HL-60/S4 treated with retinoic acid at 250 ng/mL for 4 days and 3 days (cell line): ENCODE results near the gene SAMD9L.
"Not testable (repeated sequence)": the region's sequence is repeated elsewhere in the genome, so short reads cannot be mapped to it uniquely, and the experiment has no call there.

ENCODE experiments used
- in situ Hi-C: fragments of 300-500 bp; cut with MboI; formaldehyde crosslinking; loops from 2 replicates; pipeline ENCODE4 v1.7.0; 2022; ENCODE audit warnings: low sequenced_read_pairs

The SAMD9L gene

DNA sequence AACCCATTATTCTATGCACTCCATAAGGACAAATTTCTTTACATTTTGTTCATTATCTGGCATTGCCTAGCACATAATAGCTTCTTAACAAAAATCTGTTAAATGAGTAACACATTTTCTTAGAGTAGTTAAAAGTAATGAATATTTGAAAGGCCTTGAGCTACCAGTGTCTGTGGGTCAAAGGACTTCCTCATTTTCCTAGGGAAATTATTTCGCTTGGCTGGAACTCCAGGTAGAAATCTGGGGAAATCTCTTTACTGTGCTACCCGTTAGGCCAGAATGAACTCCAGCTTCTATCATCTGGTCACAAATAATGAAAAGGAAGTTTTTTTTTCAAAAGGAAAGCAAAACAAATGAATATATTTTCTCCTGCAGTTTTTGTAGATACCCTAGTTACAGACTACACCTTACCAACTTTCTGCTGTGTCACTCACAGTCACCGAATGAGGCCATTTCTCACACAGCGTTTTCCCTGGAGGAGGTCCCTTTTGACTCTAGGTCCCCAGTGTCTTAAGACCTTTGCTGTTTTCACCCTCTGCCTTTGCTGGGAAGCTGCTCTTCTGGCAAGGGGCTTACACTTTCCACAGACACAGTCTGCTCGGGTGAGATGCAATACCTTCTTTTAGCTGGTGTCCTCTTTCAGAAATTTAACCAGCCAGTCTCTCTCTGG, 1.6 kb downstream of the SAMD9L start:
- in situ Hi-C loops = no loop called here

DNA sequence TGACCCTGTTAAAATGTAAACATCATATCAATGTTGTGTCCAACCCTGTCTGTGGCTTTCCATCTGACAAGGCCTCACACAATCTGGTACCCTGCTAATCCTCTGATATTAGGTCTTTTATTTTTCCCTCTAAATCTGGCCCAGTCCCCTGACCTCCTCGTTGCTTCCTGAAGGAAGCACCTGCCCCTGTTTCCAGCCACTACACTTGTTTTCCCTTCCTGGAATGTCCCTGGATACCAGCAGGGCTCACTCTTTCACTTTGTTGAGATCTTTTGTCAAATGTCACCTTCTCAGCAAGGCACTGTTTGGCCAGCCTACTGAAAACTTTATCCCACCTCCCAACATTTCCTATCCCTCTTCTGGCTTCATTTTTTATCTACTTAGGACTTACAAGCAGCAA, 2.1 kb downstream of the SAMD9L start:
- in situ Hi-C loops = no loop called here

DNA sequence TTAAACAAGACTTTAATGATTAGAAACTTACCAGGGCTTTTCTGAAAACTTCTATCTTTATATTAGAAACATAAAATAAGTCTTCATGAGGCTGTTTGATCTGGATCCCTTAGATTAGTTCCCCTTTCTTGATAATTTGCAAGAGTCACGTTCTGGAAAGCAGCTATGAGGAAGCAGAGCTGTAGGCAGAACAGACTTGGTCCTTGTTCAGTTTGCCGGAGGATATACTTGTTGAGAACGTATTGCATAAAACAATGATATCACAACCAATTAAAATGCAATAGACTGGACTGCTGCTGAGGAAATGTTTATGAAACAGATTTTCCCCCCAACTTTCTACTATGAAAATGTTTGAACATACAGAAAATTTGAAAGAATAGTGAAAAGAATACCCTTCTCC, 2.8 kb downstream of the SAMD9L start:
- in situ Hi-C loops = no loop called here

DNA sequence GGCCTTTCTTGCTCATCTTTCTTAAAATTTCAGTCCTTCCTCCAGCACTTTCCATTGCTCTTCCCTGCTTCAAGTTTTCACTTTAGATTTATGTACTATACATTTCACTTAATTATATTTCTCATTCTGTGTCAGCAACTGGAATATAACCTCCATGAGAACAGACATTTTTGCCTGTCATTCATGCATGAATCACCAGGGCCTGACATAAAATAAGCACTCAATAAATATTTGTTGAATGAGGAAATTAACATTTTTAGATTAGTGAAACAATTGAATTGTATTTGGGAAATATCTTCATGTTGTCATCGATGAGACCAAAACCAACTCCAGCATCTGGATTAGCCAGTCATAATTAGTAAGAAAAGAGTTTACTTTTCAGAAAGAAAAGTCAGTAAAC, 6.1 kb downstream of the SAMD9L start:
- in situ Hi-C loops = no loop called here

DNA sequence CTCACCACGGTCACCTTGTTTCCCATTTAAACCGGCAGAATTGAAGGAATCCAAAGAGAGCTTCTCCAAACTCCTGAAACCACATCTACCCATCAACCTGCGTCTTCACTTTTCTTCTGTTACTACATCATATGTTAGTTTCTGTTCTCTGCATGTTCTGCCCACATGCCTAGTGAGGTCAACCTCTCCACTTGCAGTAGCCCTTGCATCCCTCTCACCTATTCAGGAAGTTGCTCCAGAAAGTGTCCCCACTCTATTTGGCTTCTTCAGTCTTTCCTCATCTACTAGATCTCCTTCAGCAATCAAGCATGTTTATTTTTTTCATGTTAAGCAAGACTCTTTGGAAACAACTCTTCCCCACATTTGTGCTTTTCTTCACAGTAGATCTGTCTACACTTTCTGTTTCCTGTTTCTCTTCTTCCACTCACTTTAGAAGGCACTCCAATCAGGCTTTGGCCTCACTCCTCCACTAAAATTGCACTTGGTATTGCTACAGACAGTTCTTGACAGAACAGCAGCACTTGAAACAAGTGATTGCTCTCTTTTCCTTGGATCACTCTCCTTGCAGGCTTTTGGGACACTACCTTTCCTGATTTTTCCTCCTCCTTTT, 7.5 kb downstream of the SAMD9L start:
- in situ Hi-C loops = no loop called here

DNA sequence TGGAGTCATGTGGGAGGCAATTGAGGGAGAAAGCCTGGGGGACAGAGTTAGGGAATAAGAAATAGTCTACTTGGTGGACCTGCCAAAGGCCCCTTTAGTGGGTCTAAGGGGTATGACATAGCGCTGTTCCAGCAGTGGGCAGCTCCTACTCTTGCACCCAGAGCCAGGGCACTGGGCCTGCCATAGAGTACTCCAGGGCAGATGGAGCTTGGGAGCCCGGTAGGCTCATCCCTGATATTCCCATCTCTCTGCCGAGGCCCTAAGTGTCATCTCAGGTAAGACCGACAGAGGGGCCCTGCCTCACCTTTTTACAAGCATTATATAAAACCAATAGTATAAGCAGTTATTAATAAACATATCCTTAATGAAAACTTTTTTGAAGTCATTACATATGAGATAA, 9.6 kb downstream of the SAMD9L start:
- in situ Hi-C loops = no loop called here

DNA sequence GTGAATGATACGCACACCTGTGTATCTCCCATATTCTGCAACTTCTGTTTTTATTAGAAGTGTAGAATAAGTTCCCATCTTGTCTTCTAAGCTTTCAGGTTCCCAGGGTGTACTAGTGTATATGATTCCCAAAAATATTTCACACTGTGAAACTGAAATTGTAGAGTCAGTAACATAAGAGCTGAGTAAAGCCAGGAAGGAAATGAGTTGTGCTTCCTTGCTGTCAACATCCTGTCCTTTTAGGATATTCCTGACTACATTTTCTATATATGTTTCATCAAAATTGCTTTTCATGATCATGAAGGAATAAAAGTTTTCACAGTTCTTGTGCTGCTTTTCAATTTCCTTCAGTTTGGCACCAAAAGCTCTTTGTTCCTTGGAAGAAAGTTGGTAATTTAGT, 15.2 kb downstream of the SAMD9L start:
- in situ Hi-C loops = no loop called here

DNA sequence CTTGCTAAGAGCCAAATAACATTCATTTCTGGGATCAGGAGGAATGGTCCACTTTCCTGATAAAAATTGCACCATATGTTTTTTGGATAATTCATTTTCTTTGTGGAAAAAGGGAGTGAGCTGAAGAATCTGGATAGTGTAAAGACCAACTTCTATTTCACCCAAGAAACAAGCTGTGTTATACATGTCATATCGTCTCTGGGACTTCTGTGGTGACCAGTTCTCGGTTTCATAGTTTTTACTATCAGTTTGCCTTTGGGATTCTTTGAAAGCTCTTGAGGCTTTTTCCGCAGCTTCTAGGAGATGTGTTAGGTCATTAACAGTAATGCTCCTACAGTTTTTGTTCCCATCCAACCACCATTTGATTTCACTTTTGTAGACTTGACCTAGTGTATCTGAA, 16.0 kb downstream of the SAMD9L start:
- in situ Hi-C loops = no loop called here

DNA sequence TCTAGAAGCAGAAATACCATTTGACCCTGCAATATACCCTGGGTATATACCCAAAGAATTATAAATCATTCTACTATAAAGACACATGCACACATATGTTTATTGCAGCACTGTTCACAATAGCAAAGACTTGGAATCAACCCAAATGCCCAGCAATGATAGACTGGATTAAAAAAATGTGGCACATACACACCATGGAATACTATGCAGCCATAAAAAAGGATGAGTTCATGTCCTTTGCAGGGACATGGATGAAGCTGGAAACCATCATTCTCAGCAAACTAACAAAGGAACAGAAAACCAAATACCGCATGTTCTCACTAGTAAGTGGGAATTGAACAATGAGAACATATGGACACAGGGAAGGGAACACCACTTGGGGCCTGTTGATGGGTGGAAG, 21.2 kb downstream of the SAMD9L start:
- in situ Hi-C loops = not testable (repeated sequence)

DNA sequence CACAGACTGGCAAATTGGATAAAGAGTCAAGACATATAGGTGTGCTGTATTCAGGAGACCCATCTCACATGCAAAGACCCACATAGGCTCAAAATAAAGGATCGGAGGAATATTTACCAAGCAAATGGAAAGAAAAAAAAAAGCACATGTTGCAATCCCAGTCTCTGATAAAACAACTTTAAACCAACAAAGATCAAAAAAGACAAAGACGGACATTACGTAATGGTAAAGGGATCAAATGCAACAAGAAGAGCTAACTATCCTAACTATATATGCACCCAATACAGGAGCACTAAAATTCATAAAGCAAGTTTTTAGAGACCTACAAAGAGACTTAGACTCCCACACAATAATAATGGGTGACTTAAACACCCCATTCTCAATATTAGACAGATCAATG, 24.7 kb downstream of the SAMD9L start:
- in situ Hi-C loops = not testable (repeated sequence)

DNA sequence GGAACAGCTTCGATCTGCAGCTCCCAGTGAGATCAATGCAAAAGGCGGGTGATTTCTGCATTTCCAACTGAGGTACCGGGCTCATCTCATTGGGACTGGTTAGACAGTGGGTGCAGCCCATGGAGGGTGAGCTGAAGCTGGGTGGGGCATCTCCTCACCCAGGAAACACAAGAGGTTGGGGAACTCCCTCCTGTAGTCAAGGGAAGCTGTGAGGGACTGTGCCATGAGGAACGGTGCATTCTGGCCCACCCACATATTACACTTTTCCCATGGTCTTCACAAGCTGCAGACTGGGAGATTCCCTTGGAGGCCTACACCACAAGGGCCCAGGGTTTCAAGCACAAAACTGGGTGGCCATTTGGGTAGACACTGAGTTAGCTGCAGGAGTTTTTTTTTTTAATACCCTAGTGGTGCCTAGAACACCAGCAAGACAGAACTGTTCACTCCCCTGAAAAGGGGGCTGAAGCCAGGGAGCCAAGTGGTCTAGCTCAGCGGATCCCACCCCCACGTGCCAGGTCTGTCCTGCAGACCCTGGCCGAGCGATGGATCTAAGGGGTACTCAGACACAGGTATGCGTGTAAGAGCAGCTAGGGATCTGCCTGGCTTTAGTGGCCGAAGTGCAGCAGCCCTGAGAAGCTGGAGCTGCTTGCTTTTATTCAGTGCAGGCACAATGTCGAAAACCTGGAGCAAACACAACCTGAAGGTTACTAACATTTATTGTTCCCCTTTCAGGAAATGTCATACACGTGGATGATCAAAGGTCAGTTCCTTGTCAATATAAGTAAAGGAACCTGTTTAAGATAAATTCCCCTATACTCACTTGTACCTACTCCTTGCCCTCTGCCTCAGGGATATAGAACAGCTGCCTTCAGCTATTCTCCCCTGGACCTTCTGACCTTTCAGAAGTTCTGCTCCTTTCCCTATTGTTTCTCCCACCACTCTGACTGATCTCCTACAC, 27.3 kb downstream of the SAMD9L start:
- in situ Hi-C loops = no loop called here

DNA sequence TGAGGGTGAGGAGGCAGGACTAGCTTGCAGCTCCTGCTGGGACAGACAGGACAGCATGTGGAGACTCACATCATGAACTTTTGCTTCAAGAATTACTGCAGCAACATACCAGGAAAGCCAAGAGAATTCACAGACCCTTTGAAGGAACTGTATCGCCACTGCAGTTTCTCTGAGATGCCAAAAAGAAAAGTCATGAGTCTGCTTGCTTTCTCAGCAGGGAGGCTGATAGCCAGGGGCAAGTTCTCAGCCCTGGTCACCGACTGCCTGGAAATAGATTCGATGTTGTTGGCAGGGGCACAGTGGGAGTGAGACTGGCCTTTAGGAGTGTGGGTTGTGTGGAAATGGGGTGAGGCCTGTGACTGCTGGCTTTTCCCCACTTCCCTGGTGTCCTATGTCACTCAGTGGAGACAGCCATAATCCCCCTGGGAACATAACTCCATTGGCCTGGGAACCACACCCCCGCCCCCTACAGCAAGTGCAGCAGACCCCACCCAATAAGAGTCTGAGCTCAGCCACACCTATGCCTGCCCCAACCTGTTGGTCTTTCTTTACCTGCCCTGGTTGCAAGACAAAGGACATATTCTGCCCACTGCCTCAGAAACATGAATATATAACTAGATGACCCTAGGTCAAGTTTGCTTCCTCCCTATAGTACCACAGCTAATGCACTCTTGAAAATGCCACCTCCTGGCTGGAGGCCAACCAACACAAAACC, 28.8 kb downstream of the SAMD9L start:
- in situ Hi-C loops = no loop called here

DNA sequence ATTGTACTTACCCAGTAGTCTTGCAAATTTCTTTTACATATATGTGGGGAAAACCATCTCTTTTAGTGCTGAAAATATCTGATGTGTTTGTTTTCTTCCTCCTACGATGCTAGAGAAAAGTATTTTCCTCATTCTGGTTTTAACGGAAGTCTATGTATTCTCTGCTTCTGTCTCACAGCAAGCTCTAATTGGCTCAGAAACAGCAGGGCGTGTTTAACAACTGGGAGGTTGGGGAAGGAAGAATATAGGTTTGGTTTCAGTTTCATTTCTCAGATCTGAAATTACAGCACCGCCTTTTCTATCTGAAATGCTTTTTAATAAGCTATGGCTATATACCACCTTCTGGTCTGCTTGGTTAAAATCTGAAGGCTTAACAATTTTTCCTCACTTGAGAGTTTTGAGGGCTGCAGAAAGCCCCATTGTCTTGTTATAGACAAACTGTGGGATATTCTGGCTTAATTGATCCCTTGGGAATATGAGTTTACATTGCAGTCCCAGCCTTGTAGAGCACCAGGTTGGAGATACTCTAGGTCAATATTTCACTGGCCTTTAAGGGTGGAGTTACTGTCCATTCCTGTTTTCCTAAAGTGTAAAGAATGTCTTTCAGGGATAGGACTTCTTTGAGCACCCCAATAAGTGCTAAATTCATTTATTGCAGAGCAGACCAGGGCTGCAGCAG, 30.2 kb downstream of the SAMD9L start, which contains the start of gene SAMD9:
TSS of gene SAMD9 (minus strand) at position 128 of the 679 bp plus-strand sequence. CDS start 11,882 bp downstream, outside the sequence.
- in situ Hi-C loops = no loop called here

DNA sequence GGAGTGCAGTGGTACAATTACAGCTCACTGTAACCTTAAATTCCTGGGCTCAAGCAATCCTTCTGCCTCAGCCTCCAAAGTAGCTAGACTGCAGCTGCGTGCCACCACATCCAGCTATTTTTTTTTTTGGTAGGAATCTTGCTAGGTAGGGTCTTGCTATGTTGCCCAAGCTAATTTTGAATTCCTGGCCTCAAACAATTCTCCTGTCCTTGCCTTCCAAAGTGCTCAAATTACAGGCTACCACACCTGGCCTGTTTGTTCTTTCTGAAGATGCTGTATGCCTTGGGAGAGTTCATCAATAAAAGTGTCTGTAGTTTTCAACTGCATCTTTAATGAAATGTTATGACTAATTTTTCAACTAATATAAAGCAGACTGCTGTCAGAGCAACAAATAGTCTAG, 30.9 kb downstream of the SAMD9L start:
- in situ Hi-C loops = no loop called here

DNA sequence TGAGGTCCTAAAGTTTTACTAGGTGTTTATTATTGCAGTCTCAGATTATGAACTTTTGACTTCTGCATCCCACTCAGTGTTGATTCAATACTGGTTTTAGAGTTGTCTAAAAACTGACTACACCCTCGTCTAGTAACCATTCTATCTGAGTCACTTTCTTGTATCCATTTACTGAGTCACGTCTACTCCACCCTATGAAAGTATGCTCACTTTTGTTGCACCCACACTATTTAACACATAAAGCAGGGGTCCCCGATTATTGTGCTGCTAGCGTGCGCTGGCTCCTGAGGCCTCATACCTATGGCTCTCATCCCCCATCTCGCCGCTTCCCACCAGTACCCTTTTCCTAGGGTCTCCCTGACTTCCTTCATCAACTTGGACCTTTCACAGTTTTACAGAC, 32.4 kb downstream of the SAMD9L start:
- in situ Hi-C loops = no loop called here

DNA sequence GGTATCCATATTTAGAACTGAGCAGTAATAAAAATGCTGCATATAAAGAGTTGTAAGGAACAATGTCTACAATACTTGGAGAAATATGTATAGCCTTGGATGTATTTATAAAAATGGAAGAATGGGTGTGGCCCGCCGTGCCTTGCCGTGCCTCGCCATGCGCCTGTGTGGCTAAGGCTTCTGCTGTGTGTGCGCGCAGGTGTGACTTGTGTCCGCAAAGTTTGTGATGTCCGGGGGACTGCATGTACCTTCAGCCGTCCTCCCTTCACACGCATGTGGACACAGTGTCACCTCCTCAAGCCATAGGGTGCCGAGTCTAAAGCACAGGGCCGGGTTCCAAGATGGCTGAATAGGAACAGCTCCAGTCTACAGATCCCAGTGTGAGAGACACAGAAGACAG, 40.2 kb downstream of the SAMD9L start:
- in situ Hi-C loops = no loop called here

DNA sequence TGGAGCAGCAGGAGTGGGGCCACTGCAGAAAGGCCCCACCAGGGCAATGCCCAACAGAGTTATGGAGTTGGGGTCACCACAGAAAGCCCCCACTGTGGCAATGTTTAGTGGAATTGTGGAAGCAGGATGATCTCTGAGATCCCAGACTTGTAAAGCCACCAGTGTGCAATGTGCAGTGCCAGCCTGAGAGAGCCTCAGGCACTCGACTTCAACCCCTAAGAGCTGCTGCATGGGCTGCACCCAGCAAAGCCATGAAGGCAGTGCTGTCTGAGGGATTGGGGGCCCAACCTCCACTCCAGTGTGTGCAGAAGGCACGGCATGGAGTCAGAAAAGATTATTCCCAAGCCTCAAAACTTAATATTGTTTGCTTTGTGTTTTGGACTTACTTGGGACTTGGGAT, 50.8 kb downstream of the SAMD9L start:
- in situ Hi-C loops = no loop called here

DNA sequence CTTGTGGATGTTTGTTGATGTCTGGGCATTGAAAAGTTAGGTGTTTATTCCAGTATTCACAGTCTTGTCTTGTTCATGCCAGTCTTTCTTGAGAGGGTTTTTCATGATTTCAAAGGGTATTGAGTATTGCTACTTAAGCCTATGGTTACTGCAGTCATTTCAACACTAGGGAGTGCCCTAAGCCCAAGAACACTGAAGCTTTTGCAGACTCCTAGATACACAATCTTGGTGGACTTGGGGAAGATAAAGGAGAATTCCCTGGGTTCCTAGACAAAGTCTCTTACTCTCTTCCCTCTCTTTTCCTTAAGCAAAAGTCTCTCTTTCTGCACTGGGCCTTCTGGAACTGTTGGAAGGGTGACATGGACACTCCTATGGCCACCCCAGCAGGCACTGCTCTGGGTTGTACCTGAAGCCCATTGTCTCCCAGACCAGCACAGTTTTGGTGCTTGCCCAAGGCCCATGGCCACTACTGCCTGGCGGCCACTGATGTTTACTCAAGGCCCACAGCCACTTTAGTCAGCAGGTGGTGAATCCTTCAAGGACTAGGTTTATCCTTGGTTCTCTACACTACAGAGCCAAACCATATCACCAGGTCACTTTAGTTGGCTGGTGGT, 55.3 kb downstream of the SAMD9L start:
- in situ Hi-C loops = no loop called here
